Stomach smooth muscle (tissue), 2 donors: Measurements from ENCODE around the gene LIMK2.
"Not testable (repeated sequence)": the region's sequence is repeated elsewhere in the genome, so short reads cannot be mapped to it uniquely, and the experiment has no call there.

ENCODE experiments used
- H3K27ac ChIP-seq: one replicate; pipeline ENCODE4 v1.7.0; 2013; ENCODE audit warnings: mild to moderate bottlenecking, low read length, inconsistent platforms
- H3K27me3 ChIP-seq, 2 donors: one replicate each; pipeline ENCODE4 v1.7.0; 2013; ENCODE audit warnings: low read length in 2 of 2; ENCODE audit not compliant: insufficient read depth in 2 of 2, control insufficient read depth in 1 of 2
- H3K36me3 ChIP-seq, 2 donors: one replicate each; pipeline ENCODE4 v1.7.0; 2013; ENCODE audit warnings: low read length in 2 of 2; ENCODE audit not compliant: control insufficient read depth in 2 of 2, insufficient read depth in 2 of 2
- H3K4me1 ChIP-seq: one replicate; pipeline ENCODE4 v1.7.0; 2013; ENCODE audit warnings: low read length; ENCODE audit not compliant: control insufficient read depth, insufficient read depth
- H3K4me3 ChIP-seq, 2 donors: one replicate each; pipeline ENCODE4 v1.7.0; 2013; ENCODE audit warnings: low read length in 2 of 2
- H3K9ac ChIP-seq, 2 donors: one replicate each; pipeline ENCODE4 v1.7.0; 2013; ENCODE audit warnings: low read length in 2 of 2, mild to moderate bottlenecking in 1 of 2
- H3K9me3 ChIP-seq, 2 donors: one replicate each; pipeline ENCODE4 v1.7.0; 2013; ENCODE audit warnings: low read length in 2 of 2; ENCODE audit not compliant: control insufficient read depth in 2 of 2
- donor health status: healthy.
- donor health status: Pancreatic carcinoma.

The LIMK2 gene

GRCh38 chr22:31292236-31292989 is 80.3 kb downstream of the LIMK2 start, which contains the start of gene PIK3IP1:
TSS of gene PIK3IP1 (minus strand) at chr22:31292488. CDS start at chr22:31292344, 144 bp downstream.
- peak within 1 kb of the TSS; percentile 71 to 95 for H3K9ac ChIP-seq
- H3K4me3 ChIP-seq: peak within 1 kb of the TSS; percentile 98 to 100
- peaks cover 37% of the 10 kb centered on the region for H3K4me1 ChIP-seq
- H3K9me3 ChIP-seq: no peaks in the 10 kb centered on the region
- peaks cover 13 to 21% of the 10 kb centered on the region in 2 donors for H3K36me3 ChIP-seq
- H3K27ac ChIP-seq: peak within 1 kb of the TSS; percentile 92
- no peaks in the 10 kb centered on the region for H3K27me3 ChIP-seq

- Histone ChIP-seq H3K9ac (peak overlapping the region in 1 of 2 donors; percentile 2), H3K4me1 (peaks cover 18% of the 10 kb centered on the region), H3K27me3 (no peaks in the 10 kb centered on the region), H3K36me3 (no peaks in the 10 kb centered on the region), H3K9me3 (no peaks in the 10 kb centered on the region), H3K27ac (no peak overlapping the region), H3K4me3 (no peak overlapping the region)
Measured at GRCh38 chr22:31295360-31295759, 83.3 kb downstream of the LIMK2 start.

DNA sequence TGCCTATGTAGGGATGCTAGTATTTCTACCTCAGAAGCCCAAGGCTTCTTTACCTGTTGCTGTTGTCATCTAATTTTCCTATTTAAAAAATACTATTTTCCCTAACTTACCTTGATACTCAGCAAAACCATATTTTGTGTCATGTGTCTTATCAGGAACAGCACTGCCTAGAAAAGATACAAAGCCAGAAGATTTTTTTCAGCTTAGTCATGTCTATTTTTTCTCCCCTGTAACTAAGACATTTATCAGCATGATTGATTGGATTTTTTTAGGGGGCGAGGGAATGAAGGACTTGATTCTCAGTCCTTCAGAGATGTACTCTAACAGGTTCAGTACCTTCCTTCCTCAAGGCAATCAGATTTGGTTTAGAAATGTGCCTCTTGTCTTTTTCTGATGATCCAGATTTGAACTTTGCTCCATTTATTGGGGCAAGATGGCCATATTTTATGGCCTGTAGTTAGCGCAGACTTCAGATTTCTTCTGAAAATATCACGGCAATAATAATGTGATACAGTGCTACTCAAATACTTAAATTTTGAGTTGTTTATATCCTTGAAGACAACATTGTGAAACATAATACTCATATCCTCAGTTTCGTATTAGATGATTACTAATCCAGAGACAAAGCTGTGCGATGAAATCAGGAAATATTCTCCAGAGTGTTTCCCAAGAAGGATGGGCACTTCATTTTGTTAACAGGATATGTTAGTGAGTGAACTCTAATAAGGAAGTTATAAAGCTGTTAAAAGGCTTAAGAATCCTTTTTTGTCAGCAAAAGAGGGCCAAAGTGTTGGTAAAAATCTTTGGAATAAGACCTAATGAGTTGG is 83.9 kb downstream of the LIMK2 start:
- Histone ChIP-seq H3K9ac (no peak overlapping the region), H3K4me3 (no peak overlapping the region), H3K27me3 (no peaks in the 10 kb centered on the region), H3K4me1 (peaks cover 14% of the 10 kb centered on the region), H3K36me3 (no peaks in the 10 kb centered on the region), H3K9me3 (no peaks in the 10 kb centered on the region), H3K27ac (no peak overlapping the region)

- Histone ChIP-seq H3K4me1 (no peaks in the 10 kb centered on the region), H3K4me3 (no peak overlapping the region), H3K9me3 (no peaks in the 10 kb centered on the region), H3K36me3 (no peaks in the 10 kb centered on the region), H3K27ac (no peak overlapping the region), H3K27me3 (no peaks in the 10 kb centered on the region), H3K9ac (no peak overlapping the region)
Measured at GRCh38 chr22:31300896-31301295, 88.8 kb downstream of the LIMK2 start.

- no peak overlapping the region for H3K4me3 ChIP-seq
- H3K4me1 ChIP-seq: no peaks in the 10 kb centered on the region
- no peak overlapping the region for H3K27ac ChIP-seq
- H3K9me3 ChIP-seq: no peaks in the 10 kb centered on the region
- no peaks in the 10 kb centered on the region for H3K27me3 ChIP-seq
- no peaks in the 10 kb centered on the region for H3K36me3 ChIP-seq
- no peak overlapping the region for H3K9ac ChIP-seq
Measured at GRCh38 chr22:31302006-31302405, 89.9 kb downstream of the LIMK2 start.

- no peaks in the 10 kb centered on the region for H3K4me1 ChIP-seq
Measured at GRCh38 chr22:31302537-31302936, 90.4 kb downstream of the LIMK2 start.

DNA sequence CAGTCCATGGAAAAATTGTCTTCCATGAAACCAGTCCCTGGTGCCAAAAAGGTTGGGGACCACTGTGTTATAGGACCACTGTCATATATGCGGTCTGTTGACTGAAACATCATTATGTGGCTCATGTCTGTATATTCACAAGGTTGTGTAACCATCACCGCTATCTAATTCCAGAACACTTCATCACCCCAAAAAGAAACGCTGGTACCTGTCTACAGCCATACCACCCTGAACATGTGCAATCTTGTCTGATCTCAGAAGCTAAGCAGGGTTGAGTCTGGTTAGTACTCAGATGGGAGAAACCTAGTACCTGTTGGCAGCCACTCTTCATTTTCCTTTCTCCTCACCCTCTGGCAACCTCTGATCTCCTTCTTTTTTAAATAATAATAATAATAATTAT is 93.1 kb downstream of the LIMK2 start:
- no peak overlapping the region for H3K9ac ChIP-seq
- no peaks in the 10 kb centered on the region for H3K4me1 ChIP-seq
- no peaks in the 10 kb centered on the region for H3K9me3 ChIP-seq
- no peak overlapping the region for H3K27ac ChIP-seq
- no peaks in the 10 kb centered on the region for H3K27me3 ChIP-seq
- H3K4me3 ChIP-seq: no peak overlapping the region
- H3K36me3 ChIP-seq: no peaks in the 10 kb centered on the region

More at GRCh38 chr22:31302537-31302936, 90.4 kb downstream of the LIMK2 start:
- no peaks in the 10 kb centered on the region for H3K36me3 ChIP-seq
- H3K27ac ChIP-seq: no peak overlapping the region
- no peak overlapping the region for H3K9ac ChIP-seq
- no peaks in the 10 kb centered on the region for H3K27me3 ChIP-seq
- H3K4me3 ChIP-seq: no peak overlapping the region
- no peaks in the 10 kb centered on the region for H3K9me3 ChIP-seq

DNA sequence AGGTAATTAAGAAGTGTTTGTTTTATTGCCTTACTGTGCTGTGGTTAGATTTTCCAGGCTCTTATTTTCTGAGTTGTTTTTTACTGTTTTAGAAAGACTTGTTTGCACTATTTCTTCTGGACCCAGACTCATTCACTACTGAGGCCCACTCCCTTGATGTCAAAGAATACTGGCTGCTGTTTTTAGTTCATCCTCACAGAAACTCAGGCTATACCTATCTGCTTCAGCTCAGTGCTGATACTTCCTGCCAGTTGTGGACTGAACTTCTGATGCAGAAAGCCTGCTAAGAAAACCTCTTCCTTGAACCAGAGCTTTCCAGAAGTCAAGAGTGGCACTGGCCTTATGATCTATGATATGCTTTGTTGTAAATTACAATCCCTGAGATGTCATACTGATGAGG is 96.1 kb downstream of the LIMK2 start:
- Histone ChIP-seq H3K27me3 (no peaks in the 10 kb centered on the region), H3K9ac (no peak overlapping the region), H3K27ac (no peak overlapping the region), H3K9me3 (no peaks in the 10 kb centered on the region), H3K4me3 (no peak overlapping the region), H3K36me3 (no peaks in the 10 kb centered on the region), H3K4me1 (peaks cover 3% of the 10 kb centered on the region)

DNA sequence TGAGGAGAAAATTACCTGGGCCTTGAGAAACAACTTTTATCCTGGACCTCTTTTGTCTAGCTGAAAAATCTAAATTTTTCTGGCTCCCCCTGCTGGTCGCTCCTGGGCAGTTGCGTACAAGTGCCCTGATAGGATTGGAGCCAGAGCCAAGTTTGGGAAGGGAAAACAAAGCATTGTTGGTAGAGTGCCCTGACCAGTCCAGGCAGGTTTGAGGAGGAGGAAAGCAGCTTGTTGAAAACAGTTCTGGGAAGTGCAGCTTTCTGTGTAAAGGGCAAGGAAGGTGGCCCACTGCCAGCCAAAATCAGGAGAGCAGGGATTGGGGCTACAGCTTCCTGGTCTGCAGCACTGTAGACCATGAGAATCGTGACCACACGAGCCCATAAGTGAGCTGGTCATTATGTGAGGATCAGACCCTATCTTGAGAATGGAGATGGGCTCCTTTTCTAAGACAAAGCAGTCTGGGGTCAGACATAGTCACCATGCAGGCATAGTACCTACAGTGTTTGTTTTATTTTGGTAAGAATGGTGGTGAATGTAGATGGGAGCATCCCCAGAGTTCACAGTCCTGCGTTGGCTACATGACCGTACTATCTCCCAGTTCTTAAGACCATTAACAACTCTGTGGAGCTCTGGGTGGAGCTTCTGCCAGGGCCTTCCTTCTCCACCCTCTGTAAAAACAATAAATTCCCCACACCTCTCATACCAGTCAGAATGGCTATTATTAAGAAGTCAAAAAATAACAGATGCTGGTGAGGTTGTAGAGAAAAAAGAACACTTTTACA is 101.5 kb downstream of the LIMK2 start:
- no peaks in the 10 kb centered on the region for H3K36me3 ChIP-seq
- H3K9ac ChIP-seq: no peak overlapping the region
- peak overlapping the region in 1 of 2 donors; percentile 15 for H3K4me3 ChIP-seq
- peak overlapping the region; percentile 31 for H3K27ac ChIP-seq
- peaks cover 9% of the 10 kb centered on the region for H3K4me1 ChIP-seq
- no peaks in the 10 kb centered on the region for H3K9me3 ChIP-seq
- no peaks in the 10 kb centered on the region for H3K27me3 ChIP-seq

- H3K36me3 ChIP-seq, H3K9me3 ChIP-seq, H3K4me1 ChIP-seq, H3K9ac ChIP-seq, H3K27me3 ChIP-seq, H3K4me3 ChIP-seq, H3K27ac ChIP-seq: not testable (repeated sequence)
Measured at GRCh38 chr22:31314220-31314619, 102.1 kb downstream of the LIMK2 start.
